ENCODE measurements around the gene LRRFIP1. TPM values are rescaled to one million over a fixed set of nuclear protein-coding genes. Genes with fewer than 3 reads are reported as not detected.

The LRRFIP1 gene
- total and polyA plus RNA-seq, 2 of the 13 experiments (the other 11 are each of a cell fraction or from before 2014, with no cell fraction given), result 15.9 to 40.5 TPM

GRCh38 chr2:237629739-237630138 lies 2.4 kb downstream of the LRRFIP1 start (continued):
- TF ChIP-seq FIP1L1 (IDR thresholded peaks at IDR 0.05; ENCODE audit: borderline replicate concordance, insufficient read depth, low read depth, low read length) (no peak), SOX6 (IDR thresholded peaks at IDR 0.05) (no peak), SOX6 (CRISPR knock-in tag; IDR thresholded peaks at IDR 0.05) (no peak), SYNCRIP (IDR thresholded peaks at IDR 0.05; ENCODE audit: insufficient read depth, low read depth, low read length) (no peak), FLYWCH1 (CRISPR knock-in tag; IDR thresholded peaks at IDR 0.05) (no peak)

- Histone ChIP-seq H3K36me3 (replicated peaks in 1 of 2; ENCODE audit: control insufficient read depth in 1 of 2, insufficient read depth in 2 of 2, low read length in 2 of 2) (no peaks in the 10 kb centered on the region), H3K9ac (ENCODE audit: insufficient read depth, low read depth, low read length) (no peak overlapping the region), H3K79me2 (ENCODE audit: insufficient read depth, low read length) (no peaks in the 10 kb centered on the region), H3K27me3 (ENCODE audit: control insufficient read depth in 1 of 2, insufficient read depth in 2 of 2, low read length in 2 of 2) (peaks cover 2 to 30% of the 10 kb centered on the region in 2 experiments; a peak in 4 of 5 replicates), H4K20me1 (ENCODE audit: insufficient read depth, low read length) (peaks cover 3% of the 10 kb centered on the region; the same call in 1 of the 2 replicates), H3K4me2 (ENCODE audit: low read depth, low read length) (no peak overlapping the region), H3K9me3 (ENCODE audit: low read length) (no peaks in the 10 kb centered on the region), H3K27ac (ENCODE audit: extremely low read length, insufficient read depth, low read length) (no peak overlapping the region), H3K4me1 (ENCODE audit: insufficient read depth, low read length) (peaks cover 29% of the 10 kb centered on the region), H2AFZ (ENCODE audit: low read length) (no peak overlapping the region), H3K4me3 (replicated peaks in 1 of 3; ENCODE audit: insufficient read depth in 1 of 3, low read depth in 2 of 3, low read length in 3 of 3) (no peak overlapping the region)
- TF ChIP-seq TP53 (CRISPR knock-in tag; conservative IDR thresholded peaks at IDR 0.05) (no peak), ZNF878 (CRISPR knock-in tag; IDR thresholded peaks at IDR 0.05) (no peak), ZNF430 (CRISPR knock-in tag; IDR thresholded peaks at IDR 0.05) (no peak), ZNF296 (CRISPR knock-in tag; conservative IDR thresholded peaks at IDR 0.05) (no peak), MAF1 (CRISPR knock-in tag; IDR thresholded peaks at IDR 0.05; ENCODE audit: borderline replicate concordance) (no peak), TFE3 (CRISPR knock-in tag; IDR thresholded peaks at IDR 0.05) (no peak), ZBTB44 (CRISPR knock-in tag; IDR thresholded peaks at IDR 0.05) (no peak), SP1 (IDR thresholded peaks at IDR 0.05) (no peak), SP1 (CRISPR knock-in tag; IDR thresholded peaks at IDR 0.05) (no peak), SATB2 (CRISPR knock-in tag; IDR thresholded peaks at IDR 0.05) (no peak), DDIT3 (CRISPR knock-in tag; IDR thresholded peaks at IDR 0.05) (no peak), GTF3A (CRISPR knock-in tag; conservative IDR thresholded peaks at IDR 0.05) (no peak), PITX1 (CRISPR knock-in tag; IDR thresholded peaks at IDR 0.05) (no peak), GLMP (CRISPR knock-in tag; IDR thresholded peaks at IDR 0.05; ENCODE audit: borderline replicate concordance) (no peak), CREM (IDR thresholded peaks at IDR 0.05) (no peak), CREM (CRISPR knock-in tag; IDR thresholded peaks at IDR 0.05) (no peak)
- no TSS peak for BruUV-seq (replicated peaks)
- ATAC-seq, result no peak
- 83% methylated on average over 10 of the region's 12 CpGs for WGBS (ENCODE audit: low lambda C conversion rate)
- DNase-seq (ENCODE audit: low spot score), result no peak
- FAIRE-seq, result no peak
- POLR2A ChIA-PET, result no interaction called here
- CTCF ChIA-PET (ENCODE audit: low intra/inter-chr PET ratio, low total read pairs), result no interaction called here
- in situ Hi-C loops (cut with HindIII; ENCODE audit: extremely low pct_ligation_motif_present, low pct_unique_long_range_greater_than_20kb), result no loop called here
- intact Hi-C loops (cut with micrococcal nuclease; ENCODE audit: unreplicated experiment), result no loop called here
These were observed 3.0 kb downstream of the LRRFIP1 start for GRCh38 chr2:237630216-237631000.

Data from HepG2 (cell line).